ENCODE results near the gene KLHL40. TPM values are rescaled to one million over a fixed set of nuclear protein-coding genes. Genes with fewer than 3 reads are reported as not detected.

KLHL40 gene
- total RNA-seq, 4 donors from 2014 or later: not detected

GRCh38 chr3:42688016-42688415 is 2.7 kb downstream of the KLHL40 start:
- TF ChIP-seq, protein P1, sequence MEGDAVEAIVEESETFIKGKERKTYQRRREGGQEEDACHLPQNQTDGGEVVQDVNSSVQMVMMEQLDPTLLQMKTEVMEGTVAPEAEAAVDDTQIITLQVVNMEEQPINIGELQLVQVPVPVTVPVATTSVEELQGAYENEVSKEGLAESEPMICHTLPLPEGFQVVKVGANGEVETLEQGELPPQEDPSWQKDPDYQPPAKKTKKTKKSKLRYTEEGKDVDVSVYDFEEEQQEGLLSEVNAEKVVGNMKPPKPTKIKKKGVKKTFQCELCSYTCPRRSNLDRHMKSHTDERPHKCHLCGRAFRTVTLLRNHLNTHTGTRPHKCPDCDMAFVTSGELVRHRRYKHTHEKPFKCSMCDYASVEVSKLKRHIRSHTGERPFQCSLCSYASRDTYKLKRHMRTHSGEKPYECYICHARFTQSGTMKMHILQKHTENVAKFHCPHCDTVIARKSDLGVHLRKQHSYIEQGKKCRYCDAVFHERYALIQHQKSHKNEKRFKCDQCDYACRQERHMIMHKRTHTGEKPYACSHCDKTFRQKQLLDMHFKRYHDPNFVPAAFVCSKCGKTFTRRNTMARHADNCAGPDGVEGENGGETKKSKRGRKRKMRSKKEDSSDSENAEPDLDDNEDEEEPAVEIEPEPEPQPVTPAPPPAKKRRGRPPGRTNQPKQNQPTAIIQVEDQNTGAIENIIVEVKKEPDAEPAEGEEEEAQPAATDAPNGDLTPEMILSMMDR (IDR thresholded peaks at IDR 0.05; ENCODE audit: low read depth): no peak

GRCh38 chr3:42688487-42689420 is 3.4 kb downstream of the KLHL40 start:
- TF ChIP-seq, protein P1 (IDR thresholded peaks at IDR 0.05; ENCODE audit: low read depth): no peak

DNA sequence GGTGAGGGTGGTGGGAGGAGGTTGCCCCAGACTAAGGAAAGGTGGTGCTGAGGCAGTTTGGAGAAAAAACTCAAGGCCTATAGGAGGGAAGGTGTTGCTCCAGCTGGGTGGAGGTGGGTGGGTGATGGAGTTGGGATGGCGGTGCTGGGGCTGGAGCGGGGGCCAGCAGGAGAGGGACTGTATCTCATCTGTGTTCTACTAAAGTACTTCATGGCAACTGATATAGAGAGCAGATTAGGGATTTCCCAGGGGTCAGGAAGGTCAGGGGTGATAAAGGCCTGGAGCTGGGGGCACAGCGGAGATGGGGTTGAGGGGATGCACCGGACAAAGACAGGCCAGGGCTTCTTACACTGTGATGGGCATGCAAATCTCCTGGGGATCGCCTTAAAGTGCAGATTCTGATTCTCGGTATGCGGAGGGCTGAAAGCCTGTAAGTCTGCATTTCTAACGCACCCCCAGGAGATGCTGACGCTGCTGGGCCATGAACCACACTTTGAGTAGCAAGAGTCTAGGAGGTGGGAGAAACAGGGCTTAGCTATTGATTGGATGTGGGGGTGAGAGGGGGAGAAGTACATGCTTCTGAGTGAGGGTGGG is 4.2 kb downstream of the KLHL40 start:
- TF ChIP-seq, protein P1 (IDR thresholded peaks at IDR 0.05; ENCODE audit: low read depth): no peak

DNA sequence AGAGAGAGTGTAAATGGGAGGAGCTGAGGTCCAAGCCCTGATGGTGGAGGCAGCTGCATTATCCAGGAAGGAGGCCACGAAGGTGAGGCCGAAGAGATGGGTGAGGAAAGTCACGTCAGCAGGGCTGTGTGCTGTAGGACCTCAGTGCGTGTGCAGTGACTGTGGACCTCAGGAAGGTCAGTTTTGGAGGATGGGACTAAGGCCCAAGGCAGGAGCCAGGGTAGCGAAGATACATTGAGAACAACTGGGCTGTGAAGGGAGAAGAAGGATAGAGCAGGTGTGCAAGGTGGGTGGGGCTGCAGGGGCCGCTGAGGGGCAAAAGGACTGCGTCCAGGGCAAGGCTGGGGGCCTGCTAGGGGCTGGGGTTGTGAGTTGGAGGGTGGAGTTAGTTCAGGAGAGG is 4.9 kb downstream of the KLHL40 start:
- TF ChIP-seq, protein P1 (IDR thresholded peaks at IDR 0.05; ENCODE audit: low read depth): no peak

DNA sequence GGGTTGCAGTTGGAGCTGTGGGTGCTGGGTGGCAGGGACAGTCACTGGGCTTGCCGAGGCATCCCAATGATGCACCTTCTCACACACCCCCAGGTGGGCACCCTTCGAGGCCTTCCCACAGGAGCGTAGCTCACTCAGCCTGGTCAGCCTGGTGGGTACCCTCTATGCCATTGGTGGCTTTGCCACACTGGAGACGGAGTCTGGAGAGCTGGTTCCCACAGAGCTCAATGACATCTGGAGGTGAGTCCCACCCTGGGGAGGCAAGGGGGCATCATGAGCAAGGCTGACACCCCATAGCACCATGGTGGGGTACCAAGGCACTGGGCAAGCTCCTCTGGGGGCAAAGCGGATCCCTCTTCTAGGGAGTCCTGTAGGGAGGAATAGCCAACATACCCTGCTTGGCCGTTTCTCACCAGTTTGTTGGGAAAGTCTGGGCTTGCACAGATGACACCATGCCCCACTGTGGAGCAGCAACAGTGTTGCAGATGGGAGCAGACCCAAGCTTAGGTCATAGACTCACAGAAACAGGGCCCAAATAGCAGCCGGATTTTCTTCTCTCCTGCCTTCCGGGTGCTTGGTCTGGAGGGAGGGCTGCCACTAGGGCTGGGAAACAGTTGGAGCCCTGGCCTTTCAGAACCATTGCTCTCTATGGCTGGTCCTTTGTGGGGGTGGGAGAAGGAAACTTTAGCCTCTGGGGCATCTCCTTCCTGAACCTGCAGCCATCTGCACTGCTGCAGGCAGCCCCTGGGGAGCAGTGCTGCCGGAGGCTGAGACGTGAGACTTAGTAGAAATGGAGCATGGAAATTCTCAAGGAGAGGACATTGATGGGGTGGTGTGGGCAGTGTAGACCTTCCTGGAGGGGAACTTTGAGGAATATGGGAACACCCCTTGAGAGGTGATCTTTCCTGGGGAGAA is 5.7 kb downstream of the KLHL40 start:
- TF ChIP-seq, protein P1 (IDR thresholded peaks at IDR 0.05; ENCODE audit: low read depth): no peak

GRCh38 chr3:42691816-42692666 is 6.7 kb downstream of the KLHL40 start:
- TF ChIP-seq, protein P1 (IDR thresholded peaks at IDR 0.05; ENCODE audit: low read depth): no peak

Data from subcutaneous adipose tissue (tissue), 4 donors.